Measurements from ENCODE around the gene SPOCD1. TPM values are rescaled to one million over a fixed set of nuclear protein-coding genes. Genes with fewer than 3 reads are reported as not detected.

Gene SPOCD1
- total and polyA plus RNA-seq, 4 donors: under 0.01 to 0.19 (median 0.12) TPM; not detected in 1

- TF ChIP-seq ATF3 (IDR thresholded peaks at IDR 0.05) (no peak), EGR1 (IDR thresholded peaks at IDR 0.05; ENCODE audit: low read depth in 2 of 2) (no peak), MAX (IDR thresholded peaks at IDR 0.05) (no peak), SP1 (IDR thresholded peaks at IDR 0.05) (no peak), HNF4G (IDR thresholded peaks at IDR 0.05) (no peak), FOXA1 (IDR thresholded peaks at IDR 0.05) (no peak)
These were observed 46.0 kb downstream of the SPOCD1 start (continued) for GRCh38 chr1:31769720-31770390.

- TF ChIP-seq CTCF (IDR thresholded peaks at IDR 0.05; ENCODE audit: low read depth, low read length, missing input control) (no peak), MAX (IDR thresholded peaks at IDR 0.05) (no peak), ATF3 (IDR thresholded peaks at IDR 0.05) (no peak), NR2F2 (IDR thresholded peaks at IDR 0.05) (no peak), RXRA (IDR thresholded peaks at IDR 0.05) (no peak), RAD21 (IDR thresholded peaks at IDR 0.05) (no peak), SP1 (IDR thresholded peaks at IDR 0.05) (no peak), GABPA (IDR thresholded peaks at IDR 0.05 in 1 of 2, conservative IDR thresholded peaks at IDR 0.05 in 1 of 2) (no peak), TAF1 (conservative IDR thresholded peaks at IDR 0.05) (no peak), HNF4G (IDR thresholded peaks at IDR 0.05) (no peak), FOXA2 (IDR thresholded peaks at IDR 0.05) (no peak), JUND (IDR thresholded peaks at IDR 0.05) (no peak)
- TF ChIP-seq, protein P1, sequence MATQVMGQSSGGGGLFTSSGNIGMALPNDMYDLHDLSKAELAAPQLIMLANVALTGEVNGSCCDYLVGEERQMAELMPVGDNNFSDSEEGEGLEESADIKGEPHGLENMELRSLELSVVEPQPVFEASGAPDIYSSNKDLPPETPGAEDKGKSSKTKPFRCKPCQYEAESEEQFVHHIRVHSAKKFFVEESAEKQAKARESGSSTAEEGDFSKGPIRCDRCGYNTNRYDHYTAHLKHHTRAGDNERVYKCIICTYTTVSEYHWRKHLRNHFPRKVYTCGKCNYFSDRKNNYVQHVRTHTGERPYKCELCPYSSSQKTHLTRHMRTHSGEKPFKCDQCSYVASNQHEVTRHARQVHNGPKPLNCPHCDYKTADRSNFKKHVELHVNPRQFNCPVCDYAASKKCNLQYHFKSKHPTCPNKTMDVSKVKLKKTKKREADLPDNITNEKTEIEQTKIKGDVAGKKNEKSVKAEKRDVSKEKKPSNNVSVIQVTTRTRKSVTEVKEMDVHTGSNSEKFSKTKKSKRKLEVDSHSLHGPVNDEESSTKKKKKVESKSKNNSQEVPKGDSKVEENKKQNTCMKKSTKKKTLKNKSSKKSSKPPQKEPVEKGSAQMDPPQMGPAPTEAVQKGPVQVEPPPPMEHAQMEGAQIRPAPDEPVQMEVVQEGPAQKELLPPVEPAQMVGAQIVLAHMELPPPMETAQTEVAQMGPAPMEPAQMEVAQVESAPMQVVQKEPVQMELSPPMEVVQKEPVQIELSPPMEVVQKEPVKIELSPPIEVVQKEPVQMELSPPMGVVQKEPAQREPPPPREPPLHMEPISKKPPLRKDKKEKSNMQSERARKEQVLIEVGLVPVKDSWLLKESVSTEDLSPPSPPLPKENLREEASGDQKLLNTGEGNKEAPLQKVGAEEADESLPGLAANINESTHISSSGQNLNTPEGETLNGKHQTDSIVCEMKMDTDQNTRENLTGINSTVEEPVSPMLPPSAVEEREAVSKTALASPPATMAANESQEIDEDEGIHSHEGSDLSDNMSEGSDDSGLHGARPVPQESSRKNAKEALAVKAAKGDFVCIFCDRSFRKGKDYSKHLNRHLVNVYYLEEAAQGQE (IDR thresholded peaks at IDR 0.05): no peak
- Histone ChIP-seq H3K9me3 (ENCODE audit: control insufficient read depth in 4 of 4, low read length in 3 of 4) (no peaks in the 10 kb centered on the region), H3K36me3 (ENCODE audit: control insufficient read depth in 4 of 4, insufficient read depth in 3 of 4, low read depth in 1 of 4, low read length in 3 of 4) (no peaks in the 10 kb centered on the region), H3K27ac (ENCODE audit: low read depth in 1 of 2, low read length in 2 of 2) (no peak overlapping the region), H3K27me3 (ENCODE audit: control insufficient read depth in 4 of 4, insufficient read depth in 4 of 4, low read length in 3 of 4) (peaks cover 0 to 21% (median 5%) of the 10 kb centered on the region in 4 donors), H3K4me1 (ENCODE audit: control insufficient read depth in 4 of 4, insufficient read depth in 4 of 4, low read length in 3 of 4) (peaks cover 3 to 16% (median 10%) of the 10 kb centered on the region in 4 donors), H3K9ac (ENCODE audit: low read depth in 1 of 2, low read length in 2 of 2) (no peak overlapping the region), H3K4me3 (ENCODE audit: low read depth in 1 of 3, low read length in 3 of 3) (no peak overlapping the region)
- WGBS: 52% methylated on average over 5 of the region's 5 CpGs
- no peak for DNase-seq (ENCODE audit: low spot score)
These were observed 46.7 kb downstream of the SPOCD1 start for GRCh38 chr1:31768939-31769704.

Data from liver (tissue), 9 donors.